Breast epithelium (tissue), 4 donors: ENCODE data around the gene RBFOX1. TPM values are rescaled to one million over a fixed set of nuclear protein-coding genes. Genes with fewer than 3 reads are reported as not detected.

Experiments
- DNase-seq, 2 donors: peaks; one replicate each; pipeline ENCODE4 v3.0.0-alpha.2; 2019; ENCODE audit warnings: low spot score in 2 of 2
- H3K27ac ChIP-seq, 2 donors: fragments of 200-600 bp; sonication (generic) in 1 of 2; one replicate each; pipeline ENCODE4 v1.5.1; 2016 to 2019; ENCODE audit warnings: mild to moderate bottlenecking in 1 of 2
- H3K27me3 ChIP-seq, 2 donors: fragments of 200-600 bp; sonication (generic) in 1 of 2; one replicate each; pipeline versions ENCODE4 v1.5.1 to v1.6.0; 2017 to 2019; ENCODE audit warnings: control low read depth in 1 of 2, mild to moderate bottlenecking in 1 of 2
- H3K36me3 ChIP-seq: fragments of 200-600 bp; one replicate; pipeline ENCODE4 v1.5.1; 2019
- H3K4me1 ChIP-seq, 2 donors: fragments of 200-600 bp; sonication (generic); one replicate each; pipeline ENCODE4 v1.5.1; 2016 to 2019; ENCODE audit warnings: control low read depth in 1 of 2
- H3K4me3 ChIP-seq, 3 donors: fragments of 200-600 bp; sonication (generic); 1 replicate in 2 of 3; 2 replicates in 1 of 3; pipeline ENCODE4 v1.5.1; 2016 to 2019; ENCODE audit warnings: mild to moderate bottlenecking in 3 of 3, moderate library complexity in 2 of 3
- H3K9me3 ChIP-seq, 2 donors: fragments of 200-600 bp; sonication (generic) in 1 of 2; one replicate each; pipeline ENCODE4 v1.5.1; 2016 to 2019; ENCODE audit warnings: control low read depth in 1 of 2
- CTCF ChIP-seq, 3 donors: fragments of 450-650 bp; IDR thresholded peaks; one replicate each; pipeline ENCODE4 v1.5.1; 2016 to 2017; ENCODE audit warnings: antibody characterized with exemption in 3 of 3, mild to moderate bottlenecking in 3 of 3, moderate library complexity in 3 of 3
- POLR2A ChIP-seq: fragments of 450-650 bp; IDR thresholded peaks from one replicate; pipeline ENCODE4 v1.6.1; 2016; ENCODE audit warnings: antibody characterized with exemption, mild to moderate bottlenecking, moderate library complexity
- POLR2AphosphoS5 ChIP-seq, 3 donors: sonication (generic); formaldehyde crosslinking; IDR thresholded peaks; one replicate each; pipeline ENCODE4 v1.6.1; 2017; ENCODE audit warnings: antibody characterized with exemption in 3 of 3
- intact Hi-C: fragments of 100-400 bp; cut with DNase I; formaldehyde crosslinking; loops from one replicate; pipeline ENCODE4 v1.15.1; 2023; ENCODE audit warnings: low total_unique reads
- total RNA-seq, 3 donors: library from RNA; depleted of rRNA; stranded (reverse); fragments of >200 nt; gene quantifications; one replicate each; pipeline ENCODE4 v1.1.0, GENCODE V29; 2016

RBFOX1 gene
- total RNA-seq, 3 donors from 2014 or later = 0.29 TPM; not detected in 2

- no peaks in the 10 kb centered on the region for H3K27me3 ChIP-seq
- no peaks in the 10 kb centered on the region for H3K36me3 ChIP-seq
- DNase-seq = peak in 1 of 2 donors; percentile 55
- TF ChIP-seq CTCF (IDR thresholded peaks at IDR 0.05) (no peak), POLR2A (no peak), POLR2AphosphoS5 (IDR thresholded peaks at IDR 0.05) (no peak)
- no peaks in the 10 kb centered on the region for H3K9me3 ChIP-seq
- H3K4me1 ChIP-seq = no peaks in the 10 kb centered on the region
- peak overlapping the region in 2 of 3 donors; percentile 5 to 16 for H3K4me3 ChIP-seq
- intact Hi-C loops = no loop called here
- H3K27ac ChIP-seq = peak overlapping the region; percentile 45 to 52
Measured at GRCh38 chr16:7731141-7731540, 398.5 kb downstream of the RBFOX1 start.

- Histone ChIP-seq H3K4me3 (no peak overlapping the region), H3K27me3 (no peaks in the 10 kb centered on the region), H3K4me1 (no peaks in the 10 kb centered on the region), H3K36me3 (no peaks in the 10 kb centered on the region), H3K9me3 (peaks cover 0 to 9% of the 10 kb centered on the region in 2 donors), H3K27ac (no peak overlapping the region)
- intact Hi-C loops = no loop called here
- no peak for DNase-seq
- no peak for TF ChIP-seq POLR2A
- TF ChIP-seq POLR2AphosphoS5 (IDR thresholded peaks at IDR 0.05) = no peak
Measured at GRCh38 chr16:7736138-7736665, 403.6 kb downstream of the RBFOX1 start.

GRCh38 chr16:7742626-7743025, 410.0 kb downstream of the RBFOX1 start:
- DNase-seq = no peak
- Histone ChIP-seq H3K4me1 (peaks cover 0 to 4% of the 10 kb centered on the region in 2 donors), H3K4me3 (no peak overlapping the region), H3K9me3 (peaks cover 0 to 9% of the 10 kb centered on the region in 2 donors), H3K36me3 (no peaks in the 10 kb centered on the region), H3K27me3 (no peaks in the 10 kb centered on the region), H3K27ac (no peak overlapping the region)
- TF ChIP-seq CTCF (IDR thresholded peaks at IDR 0.05) (no peak), POLR2A (no peak), POLR2AphosphoS5 (IDR thresholded peaks at IDR 0.05) (no peak)
- intact Hi-C loops = no loop called here

GRCh38 chr16:7744546-7745264, 412.1 kb downstream of the RBFOX1 start:
- peaks cover 0 to 4% of the 10 kb centered on the region in 2 donors for H3K4me1 ChIP-seq
- intact Hi-C loops = no loop called here
- peak overlapping the region; percentile 36 to 88 for H3K27ac ChIP-seq
- no peaks in the 10 kb centered on the region for H3K27me3 ChIP-seq
- H3K36me3 ChIP-seq = no peaks in the 10 kb centered on the region
- H3K9me3 ChIP-seq = no peaks in the 10 kb centered on the region
- TF ChIP-seq POLR2A (no peak), CTCF (IDR thresholded peaks at IDR 0.05) (no peak), POLR2AphosphoS5 (IDR thresholded peaks at IDR 0.05) (no peak)
- no peak overlapping the region for H3K4me3 ChIP-seq
- DNase-seq = no peak

- intact Hi-C loops = no loop called here
- Histone ChIP-seq H3K36me3 (no peaks in the 10 kb centered on the region), H3K4me3 (no peak overlapping the region), H3K27ac (peak overlapping the region; percentile 8 to 88), H3K9me3 (no peaks in the 10 kb centered on the region), H3K4me1 (peaks cover 0 to 4% of the 10 kb centered on the region in 2 donors), H3K27me3 (no peaks in the 10 kb centered on the region)
- TF ChIP-seq POLR2AphosphoS5 (IDR thresholded peaks at IDR 0.05) (no peak), CTCF (IDR thresholded peaks at IDR 0.05) (no peak), POLR2A (no peak)
- no peak for DNase-seq
Measured at GRCh38 chr16:7745276-7745675, 412.6 kb downstream of the RBFOX1 start.
